ENCODE data around the gene SYT9. TPM values are rescaled to one million over a fixed set of nuclear protein-coding genes. Genes with fewer than 3 reads are reported as not detected.

SYT9 gene
- total RNA-seq, 3 donors from 2014 or later (not counting 1 experiment from before 2014, with no cell fraction given), result not detected

GRCh38 chr11:7251487-7251835 lies 243 bp upstream of the SYT9 start:
- no peak for DNase-seq
- H3K4me3 Mint-ChIP-seq, result no peak overlapping the region
- H3K27me3 Mint-ChIP-seq (ENCODE audit: low read depth in 2 of 2), result peaks cover 25 to 51% of the 10 kb centered on the region in 2 donors
- intact Hi-C loops (cut with micrococcal nuclease), result no loop called here
- Histone ChIP-seq H3K27me3 (ENCODE audit: control insufficient read depth, insufficient read depth, low read length) (peaks cover 18% of the 10 kb centered on the region), H3K4me1 (ENCODE audit: control insufficient read depth, insufficient read depth, low read length) (no peaks in the 10 kb centered on the region), H3K4me3 (ENCODE audit: low read length) (no peak overlapping the region), H3K36me3 (ENCODE audit: control insufficient read depth, insufficient read depth, low read length) (no peaks in the 10 kb centered on the region), H3K9me3 (ENCODE audit: control insufficient read depth, insufficient read depth, low read length) (no peaks in the 10 kb centered on the region), H3K27ac (ENCODE audit: low read length) (no peak overlapping the region)
- no peaks in the 10 kb centered on the region for H3K4me1 Mint-ChIP-seq
- H3K9me3 Mint-ChIP-seq, result peaks cover 0 to 4% of the 10 kb centered on the region in 2 donors
- 14% methylated on average over 28 of the region's 28 CpGs for WGBS (ENCODE audit: insufficient coverage)
- no peaks in the 10 kb centered on the region for H3K36me3 Mint-ChIP-seq
- no peak for TF ChIP-seq CTCF (IDR thresholded peaks at IDR 0.05)
- no peak overlapping the region for H3K27ac Mint-ChIP-seq
- peak in 1 of 3 donors; percentile 3 for ATAC-seq

- 11% methylated on average over 33 of the region's 33 CpGs for WGBS (ENCODE audit: insufficient coverage)
- H3K4me1 Mint-ChIP-seq, result no peaks in the 10 kb centered on the region
- H3K4me3 Mint-ChIP-seq, result no peak overlapping the region
- H3K36me3 Mint-ChIP-seq, result no peaks in the 10 kb centered on the region
- Histone ChIP-seq H3K27me3 (ENCODE audit: control insufficient read depth, insufficient read depth, low read length) (peaks cover 21% of the 10 kb centered on the region), H3K27ac (ENCODE audit: low read length) (no peak overlapping the region), H3K4me1 (ENCODE audit: control insufficient read depth, insufficient read depth, low read length) (no peaks in the 10 kb centered on the region), H3K36me3 (ENCODE audit: control insufficient read depth, insufficient read depth, low read length) (no peaks in the 10 kb centered on the region), H3K9me3 (ENCODE audit: control insufficient read depth, insufficient read depth, low read length) (no peaks in the 10 kb centered on the region), H3K4me3 (ENCODE audit: low read length) (no peak overlapping the region)
- intact Hi-C loops (cut with micrococcal nuclease), result no loop called here
- H3K27ac Mint-ChIP-seq, result no peak overlapping the region
- DNase-seq (no peak), ATAC-seq (no peak)
- H3K27me3 Mint-ChIP-seq (ENCODE audit: low read depth in 2 of 2), result peaks cover 25 to 49% of the 10 kb centered on the region in 2 donors
- peaks cover 0 to 2% of the 10 kb centered on the region in 2 donors for H3K9me3 Mint-ChIP-seq
- no peak for TF ChIP-seq CTCF (IDR thresholded peaks at IDR 0.05)
These were observed 1.0 kb downstream of the SYT9 start for GRCh38 chr11:7252683-7253213.

GRCh38 chr11:7253800-7254199 lies 2.1 kb downstream of the SYT9 start:
- no peak overlapping the region for H3K4me3 Mint-ChIP-seq
- TF ChIP-seq CTCF (IDR thresholded peaks at IDR 0.05), result no peak

GRCh38 chr11:7254731-7255291 lies 3.1 kb downstream of the SYT9 start:
- WGBS (ENCODE audit: insufficient coverage), result 67% methylated on average over 3 of the region's 3 CpGs
- intact Hi-C loops (cut with micrococcal nuclease), result no loop called here
- no peak overlapping the region for H3K27ac Mint-ChIP-seq

More at GRCh38 chr11:7253800-7254199, 2.1 kb downstream of the SYT9 start:
- peaks cover 0 to 2% of the 10 kb centered on the region in 2 donors for H3K9me3 Mint-ChIP-seq
- intact Hi-C loops (cut with micrococcal nuclease), result no loop called here
- H3K27ac Mint-ChIP-seq, result no peak overlapping the region
- Histone ChIP-seq H3K4me1 (ENCODE audit: control insufficient read depth, insufficient read depth, low read length) (no peaks in the 10 kb centered on the region), H3K4me3 (ENCODE audit: low read length) (no peak overlapping the region), H3K27ac (ENCODE audit: low read length) (no peak overlapping the region), H3K27me3 (ENCODE audit: control insufficient read depth, insufficient read depth, low read length) (peaks cover 21% of the 10 kb centered on the region), H3K36me3 (ENCODE audit: control insufficient read depth, insufficient read depth, low read length) (no peaks in the 10 kb centered on the region), H3K9me3 (ENCODE audit: control insufficient read depth, insufficient read depth, low read length) (no peaks in the 10 kb centered on the region)
- no peak for DNase-seq
- H3K27me3 Mint-ChIP-seq (ENCODE audit: low read depth in 2 of 2), result peaks cover 28 to 40% of the 10 kb centered on the region in 2 donors
- 62% methylated on average over 6 of the region's 6 CpGs for WGBS (ENCODE audit: insufficient coverage)
- no peaks in the 10 kb centered on the region for H3K4me1 Mint-ChIP-seq
- no peaks in the 10 kb centered on the region for H3K36me3 Mint-ChIP-seq
- ATAC-seq, result no peak

More at GRCh38 chr11:7254731-7255291, 3.1 kb downstream of the SYT9 start:
- Mint-ChIP-seq H3K4me1 (no peaks in the 10 kb centered on the region), H3K9me3 (peaks cover 0 to 1% of the 10 kb centered on the region in 2 donors), H3K4me3 (no peak overlapping the region), H3K36me3 (no peaks in the 10 kb centered on the region), H3K27me3 (ENCODE audit: low read depth in 2 of 2) (peaks cover 27 to 37% of the 10 kb centered on the region in 2 donors)
- ATAC-seq (no peak), DNase-seq (no peak)
- Histone ChIP-seq H3K4me3 (ENCODE audit: low read length) (no peak overlapping the region), H3K27ac (ENCODE audit: low read length) (no peak overlapping the region), H3K36me3 (ENCODE audit: control insufficient read depth, insufficient read depth, low read length) (no peaks in the 10 kb centered on the region), H3K27me3 (ENCODE audit: control insufficient read depth, insufficient read depth, low read length) (peaks cover 21% of the 10 kb centered on the region), H3K9me3 (ENCODE audit: control insufficient read depth, insufficient read depth, low read length) (no peaks in the 10 kb centered on the region), H3K4me1 (ENCODE audit: control insufficient read depth, insufficient read depth, low read length) (no peaks in the 10 kb centered on the region)
- TF ChIP-seq CTCF (IDR thresholded peaks at IDR 0.05), result no peak
